Epithelial cell of umbilical artery (primary cell): Measurements from ENCODE around the gene YY2. TPM values are rescaled to one million over a fixed set of nuclear protein-coding genes. Genes with fewer than 3 reads are reported as not detected.

ENCODE experiments used
- total RNA-seq: library from RNA; depleted of rRNA; stranded (reverse); fragments of >200 nt; gene quantifications from 2 replicates; pipeline ENCODE4 v1.2.3, GENCODE V29; 2014

Gene YY2
- total RNA-seq: 0.97 and 1.2 TPM in 2 replicates

DNA sequence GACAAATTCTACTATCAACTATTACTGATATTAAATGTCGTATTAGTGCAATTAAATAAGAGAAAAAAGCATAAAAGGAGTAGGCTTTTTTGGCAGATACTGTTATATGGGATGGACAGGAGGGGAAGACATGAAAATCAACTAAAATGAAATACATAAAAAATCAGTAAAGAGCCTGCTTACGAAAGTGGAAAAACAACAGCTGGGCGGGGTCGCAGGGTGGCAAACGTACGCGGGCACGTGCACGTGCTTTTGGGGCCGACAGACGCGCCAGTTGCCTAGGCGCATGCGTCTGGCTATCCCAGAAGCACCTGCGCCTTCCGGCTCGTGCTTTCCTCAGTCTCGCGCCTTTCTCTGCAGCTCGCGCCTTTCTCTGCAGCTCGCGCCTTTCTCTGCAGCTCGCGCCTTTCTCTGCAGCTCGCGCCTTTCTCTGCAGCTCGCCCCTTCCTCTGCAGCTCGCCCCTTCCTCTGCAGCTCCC lies at the start of gene YY2:
Gene YY2 (plus strand): TSS at position 51 of the 479 bp plus-strand sequence. CDS start 498 bp downstream, outside the sequence.

DNA sequence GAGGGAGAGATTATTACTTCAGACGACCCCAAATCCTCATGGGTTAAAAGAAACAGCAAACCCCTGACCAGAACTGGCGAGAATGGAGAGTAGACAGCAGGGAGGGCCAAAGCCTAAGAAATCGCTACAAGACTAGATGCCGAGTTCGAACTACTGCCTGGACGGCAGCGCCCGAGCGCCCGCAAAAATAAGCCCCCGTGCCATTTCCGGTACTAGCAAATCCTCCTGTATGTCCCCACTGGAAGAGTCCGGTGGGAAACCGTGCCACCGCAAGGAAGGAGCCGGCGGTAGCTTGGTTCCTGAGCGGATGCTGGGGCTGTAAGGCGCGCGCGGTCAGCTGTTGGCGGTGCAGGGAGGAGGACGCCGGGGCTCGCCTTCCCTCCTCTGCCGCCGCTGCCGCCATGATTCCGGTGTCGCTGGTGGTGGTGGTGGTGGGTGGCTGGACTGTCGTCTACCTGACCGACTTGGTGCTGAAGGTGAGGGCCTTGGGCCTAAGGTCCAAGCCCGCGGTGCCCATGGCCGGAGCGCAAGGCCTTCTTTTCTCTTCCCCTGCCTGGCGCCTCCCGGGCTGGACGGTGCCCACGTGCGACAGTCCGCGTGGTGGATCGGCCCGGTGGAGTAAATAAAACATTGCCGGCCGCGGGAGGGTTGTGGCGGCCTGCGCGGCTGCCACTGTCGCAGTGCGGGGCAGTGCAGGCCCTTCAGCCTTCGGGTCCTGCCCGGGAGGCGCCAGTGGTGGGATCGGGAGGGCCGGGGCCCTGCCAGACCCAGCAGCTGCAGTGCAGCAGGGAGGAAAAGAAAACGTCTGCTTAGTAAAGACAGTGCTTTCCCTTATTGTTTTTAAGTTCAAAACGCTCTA lies 16.2 kb upstream of the YY2 start, which contains the start of gene MBTPS2:
Gene MBTPS2 (plus strand): TSS at position 284 of the 859 bp plus-strand sequence. CDS start 118 bp downstream, at position 402.

Other genes starting within 250 kb of the YY2 start
- gene KLHL34, start 197.7 kb upstream of the YY2 start, total RNA-seq: not detected in 2 replicates
- gene SMPX, start 97.9 kb upstream of the YY2 start, total RNA-seq: not detected in 2 replicates
- gene MBTPS2, start 16.4 kb upstream of the YY2 start, total RNA-seq: 5.5 and 6.8 TPM in 2 replicates
- 291 and 301 TPM in 2 replicates for gene SMS, start 84.7 kb downstream of the YY2 start, total RNA-seq
- gene PHEX, start 176.3 kb downstream of the YY2 start, total RNA-seq: 0.65 and 0.76 TPM in 2 replicates